Measurements from ENCODE around the gene MAN1C1.

GRCh38 chr1:25634896-25635295 lies 18.3 kb downstream of the MAN1C1 start:
- TF ChIP-seq POLR2AphosphoS5 (IDR thresholded peaks at IDR 0.05; ENCODE audit: low read depth, low read length) (no peak), POLR2A (IDR thresholded peaks at IDR 0.05; ENCODE audit: low read depth, low read length) (no peak), POU2F2 (IDR thresholded peaks at IDR 0.05; ENCODE audit: low read depth, low read length) (no peak), SPI1 (IDR thresholded peaks at IDR 0.05; ENCODE audit: low read depth, low read length) (no peak)

All from GM12891 (cell line).